HG02571 (cell line): Measurements from ENCODE around the gene CAND2.
"Not testable (repeated sequence)": the region's sequence is repeated elsewhere in the genome, so short reads cannot be mapped to it uniquely, and the experiment has no call there.

Experiments used
- ATAC-seq: cut with Tn5 transposase; IDR thresholded peaks from one replicate; pipeline ENCODE4 v1.9.1; 2021; ENCODE audit warnings: mild to moderate bottlenecking, moderate library complexity; ENCODE audit not compliant: unreplicated experiment

Gene CAND2

DNA sequence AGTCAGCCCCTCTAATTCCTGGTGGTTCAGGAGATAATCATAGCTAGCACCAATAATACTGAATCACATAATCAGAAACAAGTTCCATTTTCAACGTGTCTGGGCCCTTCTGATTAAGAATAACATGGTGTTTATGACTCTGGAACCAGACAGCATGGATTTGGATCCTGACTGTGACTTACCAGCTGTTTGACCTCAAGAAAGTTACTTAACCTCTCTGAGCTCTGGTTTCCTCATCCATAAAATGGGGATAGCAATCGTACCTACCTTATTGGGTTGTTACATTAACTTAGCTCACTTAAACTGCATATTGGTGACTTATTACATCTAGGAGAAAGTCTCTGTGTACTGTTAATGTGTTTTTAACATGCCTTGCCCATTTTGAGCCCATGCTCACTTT lies 26.7 kb upstream of the CAND2 start:
- no peak for ATAC-seq

DNA sequence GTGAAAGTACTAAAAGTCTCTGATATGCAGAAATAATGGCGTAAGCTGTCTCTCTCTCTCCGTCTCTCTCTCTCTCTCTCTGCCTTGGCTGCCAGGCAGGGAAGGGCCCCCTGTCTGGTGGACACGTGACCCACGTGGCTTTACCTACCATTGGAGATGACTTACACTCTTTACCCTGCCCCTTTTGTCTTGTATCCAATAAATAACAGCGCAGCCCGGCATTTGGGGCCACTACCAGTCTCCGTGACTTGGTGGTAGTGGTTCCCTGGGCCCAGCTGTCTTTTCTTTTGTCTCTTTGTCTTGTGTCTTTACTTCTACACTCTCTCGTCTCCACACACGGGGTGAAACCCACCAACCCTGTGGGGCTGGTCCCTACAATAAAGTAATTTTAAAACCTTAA lies 25.2 kb upstream of the CAND2 start:
- ATAC-seq: no peak

DNA sequence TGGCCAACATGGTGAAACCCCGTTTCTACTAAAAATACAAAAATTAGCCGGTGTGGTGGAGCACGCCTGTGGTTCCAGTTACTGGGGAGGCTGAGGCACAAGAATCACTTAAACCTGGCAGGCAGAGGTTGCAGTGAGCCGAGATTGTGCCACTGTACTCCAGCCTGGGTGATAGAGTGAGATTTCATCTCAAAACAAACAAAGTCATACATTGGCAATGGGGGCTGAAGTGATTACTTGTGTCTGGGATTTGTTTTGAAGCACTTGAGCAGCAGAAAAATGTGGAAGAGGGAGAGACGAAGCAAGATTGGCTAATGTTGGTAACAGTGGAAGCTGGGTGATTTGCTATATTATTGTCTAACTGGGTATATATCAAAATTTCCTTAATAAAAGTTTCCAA lies 24.0 kb upstream of the CAND2 start:
- no peak for ATAC-seq

DNA sequence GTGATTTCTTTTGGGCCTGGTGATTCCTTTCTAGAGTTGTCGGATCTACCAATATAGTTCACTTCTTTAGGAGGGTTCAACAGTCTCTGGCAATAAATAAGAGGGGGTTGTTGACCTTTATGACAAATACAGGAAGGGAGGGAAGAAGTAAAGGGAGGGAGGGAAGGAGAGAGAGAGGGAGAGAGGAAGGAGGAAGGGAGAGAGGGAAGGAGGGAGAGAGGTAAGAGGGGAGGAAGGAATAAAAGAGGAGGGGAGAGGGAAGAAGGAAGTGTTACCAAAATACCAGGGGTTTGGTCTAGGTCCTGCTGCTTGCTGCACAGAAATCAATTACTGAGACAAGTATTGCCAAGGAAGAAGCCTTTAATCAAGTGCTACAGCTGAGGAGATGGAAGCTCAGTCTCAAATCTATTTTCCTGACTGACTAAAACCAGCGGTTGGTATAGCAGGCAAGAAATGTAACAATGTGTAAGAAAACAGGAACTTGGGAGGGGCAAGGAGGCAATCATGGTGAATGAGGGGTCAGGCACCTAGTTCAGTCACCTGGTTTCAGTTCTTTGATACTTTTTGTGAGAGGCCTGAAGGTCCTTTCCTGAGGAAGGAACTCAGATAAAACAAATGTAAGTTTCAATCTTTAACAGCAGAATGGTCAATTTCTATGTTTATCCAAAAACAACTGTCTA lies 23.3 kb upstream of the CAND2 start:
- no peak for ATAC-seq

DNA sequence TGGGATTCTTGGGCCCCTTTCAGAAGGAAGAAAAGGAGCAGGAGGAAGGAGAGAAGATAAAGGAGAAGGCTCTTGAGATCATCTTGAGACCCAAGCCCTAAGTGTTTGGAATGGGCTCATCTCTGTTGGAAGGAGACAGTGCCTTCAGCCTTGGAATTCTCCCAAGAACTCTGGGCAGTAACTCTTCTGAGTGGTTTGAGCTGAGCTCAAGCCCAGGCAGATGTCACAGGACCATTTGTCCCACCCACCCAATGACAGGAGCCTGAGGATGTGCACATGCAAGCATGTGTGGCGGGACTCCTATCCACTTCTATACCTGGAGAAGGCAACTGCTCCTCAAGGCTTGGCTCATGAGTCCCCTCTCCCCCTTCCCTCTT lies 22.8 kb upstream of the CAND2 start:
- no peak for ATAC-seq

DNA sequence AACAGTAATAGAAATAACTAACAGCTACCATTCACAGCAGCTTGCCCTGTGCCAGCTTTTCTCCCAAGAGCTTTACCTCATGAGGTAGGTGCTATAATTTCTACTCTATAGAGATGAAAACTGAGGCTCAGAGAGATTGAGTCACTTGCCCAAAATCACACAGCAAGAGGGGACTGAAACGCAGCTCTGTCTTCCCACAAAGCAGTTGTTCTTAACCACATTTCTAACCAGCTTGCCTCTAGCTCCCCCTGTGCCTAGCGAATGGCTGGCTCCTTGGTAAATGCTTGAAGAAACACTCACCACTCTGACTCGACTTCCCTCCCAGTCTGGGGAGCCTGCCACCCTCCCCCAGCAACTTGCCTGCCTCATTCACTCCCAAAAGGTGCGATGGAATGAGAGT lies 21.9 kb upstream of the CAND2 start:
- ATAC-seq: no peak

DNA sequence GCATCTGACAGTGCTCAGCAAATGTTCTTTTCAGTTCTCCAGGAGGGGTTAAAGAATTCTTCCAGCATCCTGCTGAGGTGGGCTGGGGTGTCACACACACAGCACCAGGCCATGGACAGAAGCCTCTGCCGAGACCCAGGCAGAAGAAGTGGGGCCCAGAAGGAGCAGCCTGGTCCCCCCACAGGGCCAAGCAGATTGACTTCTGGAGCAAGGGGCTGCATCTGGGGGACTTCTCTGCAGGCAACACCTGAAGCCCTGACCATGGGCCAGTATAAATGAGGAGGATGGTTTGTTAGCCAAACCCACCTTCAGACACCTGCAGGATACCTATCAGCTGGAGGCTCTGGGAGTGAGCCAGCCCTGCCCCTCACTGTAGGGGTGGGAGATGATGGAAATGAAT lies 21.3 kb upstream of the CAND2 start:
- no peak for ATAC-seq

DNA sequence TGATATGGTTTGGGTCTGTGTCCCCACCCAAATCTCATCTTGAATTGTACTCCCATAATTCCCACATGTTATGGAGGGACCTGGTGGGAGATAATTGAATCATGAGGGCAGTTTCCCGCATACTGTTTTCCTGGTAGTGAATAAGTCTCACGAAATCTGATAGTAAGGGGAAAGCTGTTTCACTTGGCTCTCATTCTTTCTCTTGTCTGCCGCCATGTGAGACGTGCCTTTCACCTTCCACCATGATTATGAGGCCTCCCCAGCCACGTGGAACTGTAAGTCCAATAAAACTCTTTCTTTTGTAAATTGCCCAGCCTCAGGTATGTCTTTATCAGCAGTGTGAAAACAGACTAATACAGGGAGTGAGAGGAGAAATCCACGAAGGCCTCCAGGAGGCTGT lies 20.5 kb upstream of the CAND2 start:
- not testable (repeated sequence) for ATAC-seq

DNA sequence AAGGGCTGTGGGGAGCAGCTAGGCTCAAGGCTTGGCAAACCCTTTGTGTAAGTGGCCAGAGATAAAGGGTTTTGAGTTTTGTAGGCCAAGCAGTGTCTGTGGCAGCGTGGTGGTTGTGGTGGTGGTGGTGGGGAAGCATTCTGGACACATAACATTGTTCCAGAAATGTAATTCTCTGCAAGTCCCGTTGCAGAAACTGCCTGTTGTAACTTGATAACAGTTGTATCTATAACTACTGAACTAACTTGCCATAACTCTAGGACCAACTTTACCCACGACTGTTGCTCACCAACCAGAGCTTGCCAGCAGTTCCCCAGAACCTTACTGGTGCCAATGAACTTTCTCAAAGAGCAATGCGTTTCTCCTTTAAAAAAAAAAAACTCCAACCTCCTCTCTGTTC lies 19.3 kb upstream of the CAND2 start:
- ATAC-seq: no peak

DNA sequence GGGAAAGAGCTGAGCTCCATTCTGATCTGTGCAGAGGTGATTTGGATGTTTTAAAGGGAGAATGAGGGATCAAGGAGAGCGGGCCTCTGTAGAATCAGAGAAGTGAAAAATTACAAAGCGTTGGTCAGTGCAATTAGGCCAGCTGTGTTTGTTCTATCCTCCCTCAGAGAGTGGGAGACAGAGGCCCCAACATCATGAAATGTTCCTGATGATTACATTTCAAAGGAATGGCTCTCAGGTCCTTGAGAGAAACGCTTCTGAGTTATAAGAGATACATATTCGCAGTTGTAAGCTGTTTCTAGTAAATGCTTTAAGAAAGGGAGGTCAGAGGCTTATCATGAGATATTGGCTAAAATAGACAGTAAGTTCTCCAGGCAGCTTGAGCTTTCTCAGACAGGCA lies 15.7 kb upstream of the CAND2 start:
- ATAC-seq: no peak

DNA sequence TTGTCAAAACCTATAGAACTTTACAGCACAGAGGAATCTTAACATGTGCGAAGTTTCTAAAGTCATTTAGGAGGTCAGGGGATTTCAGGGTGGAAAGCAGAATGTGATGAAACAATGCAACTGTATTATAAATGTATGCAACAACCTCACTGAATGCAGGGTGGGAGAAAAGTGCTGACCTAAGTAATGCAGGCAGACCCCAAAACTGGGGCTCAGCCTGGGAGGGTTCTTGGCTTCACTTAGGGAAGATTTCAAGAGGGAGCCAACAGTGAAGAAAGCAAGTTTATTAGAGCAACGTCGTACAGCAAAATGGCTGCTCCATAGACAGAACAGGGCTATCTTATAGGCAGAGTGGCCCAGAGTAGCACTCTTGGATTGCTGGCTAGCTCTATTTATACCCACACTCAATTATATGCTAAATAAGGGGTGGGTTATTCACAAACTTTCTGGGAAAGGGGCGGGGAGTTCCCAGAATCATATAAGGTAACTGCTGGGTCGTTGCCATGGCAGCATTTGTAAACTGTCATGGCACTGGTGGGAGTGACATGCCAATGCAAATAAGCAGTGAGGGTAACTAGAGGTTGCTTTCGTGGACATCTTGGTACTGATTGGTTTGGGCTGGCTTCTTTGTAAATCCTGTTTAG lies 14.2 kb upstream of the CAND2 start:
- no peak for ATAC-seq

DNA sequence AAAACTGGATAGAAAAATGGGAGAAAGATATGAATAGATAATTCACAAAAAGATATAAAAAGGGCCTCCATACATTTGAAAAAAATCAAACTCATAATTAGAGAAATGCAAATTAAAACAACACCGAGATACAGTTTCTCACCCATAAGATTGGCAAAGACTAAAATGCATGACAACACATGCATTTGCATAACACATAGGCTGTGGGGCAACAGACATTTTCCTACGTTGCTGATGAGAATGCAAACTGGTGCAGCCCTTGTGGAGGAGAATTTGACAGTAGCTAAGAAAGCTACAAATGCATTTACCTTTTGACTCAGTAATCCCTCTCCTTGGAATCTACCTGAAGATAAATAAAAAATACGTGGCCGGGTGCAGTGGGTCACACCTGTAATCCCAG lies 11.4 kb upstream of the CAND2 start:
- no peak for ATAC-seq

DNA sequence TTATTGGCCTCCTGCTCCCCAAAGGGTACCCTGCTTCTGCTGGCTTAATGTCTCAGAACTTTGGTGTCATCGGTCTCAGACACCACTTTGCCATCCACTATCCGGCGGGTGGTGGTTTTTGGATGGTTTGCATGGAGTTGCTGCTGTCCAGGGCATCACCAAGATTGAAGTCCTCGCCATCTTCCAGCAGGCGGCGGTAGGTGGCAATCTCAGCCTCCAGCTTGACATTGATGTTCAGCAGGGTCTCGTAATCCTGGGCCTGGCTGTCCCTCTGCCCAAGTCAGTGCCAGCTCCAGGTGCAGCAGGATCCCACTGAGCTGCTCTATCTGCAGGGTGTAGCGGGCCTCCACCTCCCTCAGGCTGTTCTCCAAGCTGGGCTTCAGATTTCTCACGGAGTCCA lies 9.1 kb upstream of the CAND2 start:
- ATAC-seq: not testable (repeated sequence)

DNA sequence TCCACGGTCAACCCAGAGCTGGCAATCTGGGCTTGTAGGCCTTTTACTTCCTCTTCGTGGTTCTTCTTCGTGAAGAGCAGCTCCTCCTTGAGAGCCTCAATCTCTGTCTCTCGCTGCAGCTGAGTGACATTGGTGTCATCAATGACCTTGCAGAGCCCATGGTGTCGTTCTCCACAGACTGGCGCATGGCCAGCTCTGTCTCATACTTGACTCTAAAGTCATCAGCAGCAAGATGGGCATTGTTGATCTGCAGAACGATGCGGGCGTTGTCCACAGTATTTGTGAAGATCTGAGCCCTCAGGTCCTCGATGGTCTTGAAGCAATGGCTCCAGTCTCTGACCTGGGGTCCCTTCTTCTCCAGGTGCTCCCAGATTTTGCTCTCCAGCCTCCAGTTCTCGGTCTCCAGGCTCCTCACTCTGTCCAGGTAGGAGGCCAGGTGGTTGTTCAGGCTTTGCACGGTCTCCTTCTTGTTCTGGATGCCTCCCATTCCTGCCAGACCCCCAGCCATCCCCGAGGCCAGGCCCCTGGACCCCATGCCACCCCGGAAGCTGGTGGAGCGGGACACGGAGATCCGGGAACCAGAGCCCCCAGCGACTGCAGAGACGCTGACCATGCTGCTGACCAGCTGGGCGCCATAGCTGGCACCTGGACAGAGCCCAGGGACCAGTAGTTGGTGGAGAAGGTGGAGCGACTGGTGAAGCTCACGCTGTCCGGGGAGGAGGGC lies 8.4 kb upstream of the CAND2 start:
- not testable (repeated sequence) for ATAC-seq

DNA sequence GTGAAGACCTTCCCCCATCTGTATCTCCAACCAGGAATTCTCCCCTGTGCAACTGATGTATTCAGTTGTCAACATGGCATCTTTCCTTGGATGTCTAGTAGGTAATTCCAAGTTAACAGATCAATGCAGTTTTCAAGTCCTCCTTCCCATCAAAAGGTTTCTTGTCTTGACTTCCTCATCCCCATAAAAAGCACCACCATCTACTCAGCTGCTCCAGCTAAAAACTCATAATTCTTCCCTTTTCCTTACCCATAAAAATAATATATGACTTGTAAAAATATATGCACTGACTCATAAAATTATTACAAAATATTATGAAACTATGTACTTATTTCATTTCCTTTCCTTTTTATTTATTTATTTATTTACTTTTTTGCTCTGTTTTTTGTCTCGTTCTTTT lies 5.0 kb upstream of the CAND2 start:
- ATAC-seq: no peak

DNA sequence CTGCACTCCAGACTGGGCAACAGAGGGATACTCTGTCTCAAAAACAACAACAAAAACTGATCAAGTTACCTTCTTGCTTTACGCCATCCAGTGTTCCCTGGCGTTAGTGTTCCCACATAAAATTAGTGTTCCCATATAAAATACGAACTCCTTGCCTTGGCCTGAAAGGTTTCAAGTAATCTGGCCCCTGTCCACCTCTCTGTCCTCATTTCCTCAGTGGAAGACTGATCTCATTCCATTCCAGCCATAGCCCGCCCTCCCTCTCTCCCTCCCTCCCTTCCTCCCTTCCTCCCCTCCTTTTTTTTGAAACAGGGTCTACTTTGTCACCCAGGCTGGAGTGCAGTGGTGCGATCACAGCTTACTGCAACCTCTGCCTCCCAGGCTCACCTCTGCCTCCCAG lies 2.8 kb upstream of the CAND2 start:
- no peak for ATAC-seq

DNA sequence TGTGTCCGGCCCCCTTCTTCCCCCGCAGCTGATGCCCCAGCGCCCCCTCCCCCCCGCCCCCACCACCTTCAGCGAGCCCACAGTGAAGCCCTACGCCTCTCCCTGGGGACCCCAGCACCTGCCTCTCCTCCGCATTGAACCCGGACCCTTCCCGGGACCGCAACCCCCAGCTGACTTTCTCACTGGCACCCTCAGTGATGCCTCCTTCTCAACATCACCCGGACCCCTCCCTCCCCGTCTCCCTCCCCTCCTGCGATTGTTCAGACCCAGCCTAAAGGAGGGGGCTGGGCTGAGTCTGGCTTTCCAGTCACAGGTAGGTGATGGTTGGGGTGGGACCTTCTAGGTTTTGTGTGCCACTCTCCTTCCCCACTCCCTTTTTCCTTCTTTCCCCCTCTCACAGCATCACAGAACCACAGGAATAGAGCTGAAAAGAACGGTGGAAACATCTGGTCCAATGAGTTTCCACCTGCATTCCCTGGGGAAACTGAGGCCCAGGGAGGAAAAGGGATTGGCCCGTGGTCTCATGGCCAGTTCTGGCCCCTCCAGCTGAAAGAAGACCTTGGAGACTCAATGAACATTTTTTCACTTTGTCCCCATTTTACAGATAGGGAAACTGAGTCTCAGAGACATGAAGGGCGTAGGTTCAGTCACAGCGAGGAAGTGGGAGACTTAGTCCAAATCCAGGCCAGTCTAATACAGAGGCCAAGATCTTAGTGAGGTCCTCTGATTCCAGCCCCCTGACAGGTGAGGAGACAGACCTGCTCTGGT lies 828 bp downstream of the CAND2 start:
- ATAC-seq: no peak

DNA sequence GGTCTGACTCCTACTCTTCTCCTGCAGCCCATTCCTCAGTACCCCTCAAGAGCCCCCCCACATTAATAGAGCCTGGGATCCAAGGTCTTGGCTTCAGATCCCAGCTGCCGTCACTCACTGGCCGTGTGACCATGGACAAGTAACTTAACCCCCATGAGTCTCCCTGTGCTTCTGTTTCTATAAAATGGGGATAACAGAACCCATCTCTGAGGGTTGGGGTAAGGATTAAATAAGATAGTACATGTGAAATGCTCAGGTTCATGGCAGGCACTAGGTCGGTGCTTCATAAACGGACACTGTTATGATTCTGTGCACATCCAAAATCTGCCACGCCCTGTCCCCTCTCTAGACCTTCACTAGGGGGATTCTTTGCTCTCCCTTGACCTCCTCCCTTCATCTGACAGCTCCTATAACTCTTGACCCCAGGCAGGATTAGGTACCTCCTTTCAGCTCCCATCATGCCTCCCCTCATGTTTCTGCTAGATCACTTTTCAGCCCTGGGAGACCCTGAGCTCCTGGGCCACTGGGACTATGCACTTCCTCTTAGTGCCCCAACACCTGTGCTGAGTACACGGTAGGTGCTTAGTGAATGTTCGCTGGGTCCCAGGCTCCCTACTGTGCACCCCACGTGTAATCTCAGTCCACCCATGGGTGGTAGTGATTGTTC lies 1.5 kb downstream of the CAND2 start:
- no peak for ATAC-seq

DNA sequence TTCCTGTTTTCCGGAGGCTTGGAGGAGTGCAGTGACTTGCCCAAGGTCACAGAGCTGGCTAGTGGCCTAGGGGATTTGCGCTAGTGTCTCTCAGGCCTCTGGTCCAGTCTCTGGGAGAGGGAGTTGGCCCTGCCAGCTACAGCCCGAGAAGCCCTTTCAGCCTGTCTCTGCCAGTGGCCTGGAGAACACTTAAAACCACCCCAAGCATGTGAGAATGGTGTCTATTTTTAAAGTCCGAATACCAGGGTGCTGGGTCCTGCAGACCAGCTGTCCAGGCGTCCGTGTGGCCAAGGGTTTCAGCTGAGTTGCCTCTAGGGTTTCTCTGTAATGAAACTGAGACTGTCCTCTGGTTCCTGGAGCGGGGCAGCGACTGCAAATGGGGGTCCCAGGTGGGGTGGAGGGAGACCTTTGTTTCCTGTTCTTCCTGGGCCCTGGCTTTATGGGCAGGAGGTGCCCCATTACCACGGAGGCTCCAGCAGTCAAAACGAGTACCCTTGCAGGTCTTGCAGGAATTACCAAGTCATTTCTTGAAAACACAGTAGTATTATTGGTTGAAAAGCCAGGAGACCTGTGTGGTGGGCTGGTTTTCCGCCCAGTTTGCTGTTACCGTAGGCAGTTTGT lies 2.2 kb downstream of the CAND2 start:
- ATAC-seq: no peak

DNA sequence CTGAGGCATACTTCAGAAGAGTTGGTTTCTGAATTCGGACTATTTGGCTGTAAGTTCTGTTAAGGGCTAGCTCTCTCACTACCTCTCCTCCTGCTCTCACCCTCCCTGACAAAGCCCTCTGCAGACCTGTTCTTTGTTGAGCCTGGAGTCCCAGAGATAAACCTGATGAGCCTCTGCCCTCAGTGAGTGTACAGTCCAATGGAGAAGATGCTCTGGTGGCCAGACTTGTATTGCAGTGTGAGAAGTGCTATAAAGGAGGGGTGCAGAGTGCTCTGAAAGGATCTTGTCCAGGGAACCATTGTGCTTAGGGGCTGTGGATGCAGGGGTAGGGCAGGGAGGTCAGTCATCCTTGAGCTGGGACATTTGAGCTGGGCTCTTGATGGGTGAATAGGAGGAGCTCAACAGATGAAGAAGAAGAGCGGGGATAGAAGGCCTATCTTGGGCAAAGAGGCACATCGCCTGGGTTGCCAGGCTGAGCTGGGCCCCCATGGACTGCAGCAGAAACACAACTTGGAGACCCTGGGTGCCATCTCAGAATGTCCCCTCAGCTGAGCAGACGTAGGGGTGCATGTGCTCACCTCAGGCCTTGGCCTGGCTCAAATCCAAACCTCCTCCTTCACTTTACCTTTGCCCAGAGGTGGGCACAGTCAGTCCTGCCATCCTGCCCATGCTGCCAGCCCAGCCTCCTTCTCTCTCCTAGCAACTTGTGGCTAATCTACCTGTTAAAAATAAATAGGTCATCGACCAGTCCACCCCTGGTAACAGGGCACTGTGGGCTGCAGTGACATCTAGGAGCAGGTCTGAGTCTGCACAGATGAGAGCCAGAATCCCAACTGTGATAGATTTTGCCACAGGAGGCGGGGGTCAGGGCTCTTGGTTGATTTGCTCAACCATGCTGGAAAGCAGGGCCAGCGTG lies 3.3 kb downstream of the CAND2 start:
- no peak for ATAC-seq
